ENCODE measurements around the gene SMYD3. TPM values are rescaled to one million over a fixed set of nuclear protein-coding genes. Genes with fewer than 3 reads are reported as not detected.

Gene SMYD3
- total RNA-seq, 1 experiment from 2014 or later = 35.1 TPM

- no peaks in the 10 kb centered on the region for H3K36me3 Mint-ChIP-seq (ENCODE audit: insufficient read depth, unreplicated experiment)
- DNase-seq = no peak
- H3K9me3 Mint-ChIP-seq (ENCODE audit: low read depth, unreplicated experiment) = no peaks in the 10 kb centered on the region
- no peak overlapping the region for H3K27ac Mint-ChIP-seq (ENCODE audit: unreplicated experiment)
- H3K4me3 Mint-ChIP-seq (ENCODE audit: low read depth, unreplicated experiment) = no peak overlapping the region
- CTCF ChIA-PET = no interaction called here
- no peak for TF ChIP-seq CTCF (IDR thresholded peaks at IDR 0.05; ENCODE audit: unreplicated experiment)
- no peaks in the 10 kb centered on the region for H3K27me3 Mint-ChIP-seq (ENCODE audit: unreplicated experiment)
- no TSS peak for BruUV-seq (replicated peaks)
- intact Hi-C loops (cut with micrococcal nuclease; ENCODE audit: unreplicated experiment) = no loop called here
- peaks cover 17% of the 10 kb centered on the region for H3K4me1 Mint-ChIP-seq (ENCODE audit: low read depth, unreplicated experiment)
These were observed 642.2 kb downstream of the SMYD3 start for GRCh38 chr1:245864872-245865271.

DNA sequence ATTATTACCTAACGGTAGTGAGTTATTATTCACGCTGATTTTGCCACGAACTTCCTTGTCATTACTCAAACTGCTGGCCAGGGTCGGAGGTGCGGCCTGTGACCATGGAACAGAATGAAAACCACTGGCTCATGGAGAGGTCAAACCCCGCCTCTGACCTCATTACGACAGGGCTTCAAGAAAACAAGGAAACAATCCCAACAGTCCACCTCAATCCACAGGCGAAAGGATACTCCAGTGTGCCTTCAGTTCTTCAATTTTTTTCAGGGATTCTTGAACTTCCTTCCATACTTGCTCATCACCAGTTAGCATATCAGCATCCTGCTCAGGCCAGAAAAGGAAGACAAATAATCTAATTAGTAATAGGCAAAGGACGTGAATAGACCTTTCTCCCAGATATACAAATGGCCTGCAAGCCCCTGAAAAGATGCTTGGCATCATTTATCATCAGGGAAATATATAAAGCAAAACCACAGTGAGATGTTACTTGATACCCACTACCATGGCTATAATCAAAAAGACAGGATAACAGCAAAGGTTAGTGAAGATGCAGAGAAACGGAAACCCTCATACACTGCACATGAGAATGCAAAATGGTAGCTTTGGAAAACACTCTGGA is 643.4 kb downstream of the SMYD3 start:
- no TSS peak for BruUV-seq (replicated peaks)
- no peak overlapping the region for H3K4me3 Mint-ChIP-seq (ENCODE audit: low read depth, unreplicated experiment)
- peaks cover 23% of the 10 kb centered on the region for H3K4me1 Mint-ChIP-seq (ENCODE audit: low read depth, unreplicated experiment)
- H3K27me3 Mint-ChIP-seq (ENCODE audit: unreplicated experiment) = no peaks in the 10 kb centered on the region
- no peaks in the 10 kb centered on the region for H3K9me3 Mint-ChIP-seq (ENCODE audit: low read depth, unreplicated experiment)
- no peaks in the 10 kb centered on the region for H3K36me3 Mint-ChIP-seq (ENCODE audit: insufficient read depth, unreplicated experiment)
- CTCF ChIA-PET = no interaction called here
- H3K27ac Mint-ChIP-seq (ENCODE audit: unreplicated experiment) = no peak overlapping the region
- peak; percentile 25 for DNase-seq
- no peak for TF ChIP-seq CTCF (IDR thresholded peaks at IDR 0.05; ENCODE audit: unreplicated experiment)
- intact Hi-C loops (cut with micrococcal nuclease; ENCODE audit: unreplicated experiment) = no loop called here

GRCh38 chr1:245862812-245863540 is 644.1 kb downstream of the SMYD3 start:
- H3K27ac Mint-ChIP-seq (ENCODE audit: unreplicated experiment) = no peak overlapping the region
- H3K36me3 Mint-ChIP-seq (ENCODE audit: insufficient read depth, unreplicated experiment) = no peaks in the 10 kb centered on the region
- intact Hi-C loops (cut with micrococcal nuclease; ENCODE audit: unreplicated experiment) = no loop called here
- no peaks in the 10 kb centered on the region for H3K27me3 Mint-ChIP-seq (ENCODE audit: unreplicated experiment)
- CTCF ChIA-PET = no interaction called here
- DNase-seq = no peak
- BruUV-seq (replicated peaks) = no TSS peak
- TF ChIP-seq CTCF (IDR thresholded peaks at IDR 0.05; ENCODE audit: unreplicated experiment) = no peak
- H3K9me3 Mint-ChIP-seq (ENCODE audit: low read depth, unreplicated experiment) = no peaks in the 10 kb centered on the region
- peaks cover 24% of the 10 kb centered on the region for H3K4me1 Mint-ChIP-seq (ENCODE audit: low read depth, unreplicated experiment)
- no peak overlapping the region for H3K4me3 Mint-ChIP-seq (ENCODE audit: low read depth, unreplicated experiment)

DNA sequence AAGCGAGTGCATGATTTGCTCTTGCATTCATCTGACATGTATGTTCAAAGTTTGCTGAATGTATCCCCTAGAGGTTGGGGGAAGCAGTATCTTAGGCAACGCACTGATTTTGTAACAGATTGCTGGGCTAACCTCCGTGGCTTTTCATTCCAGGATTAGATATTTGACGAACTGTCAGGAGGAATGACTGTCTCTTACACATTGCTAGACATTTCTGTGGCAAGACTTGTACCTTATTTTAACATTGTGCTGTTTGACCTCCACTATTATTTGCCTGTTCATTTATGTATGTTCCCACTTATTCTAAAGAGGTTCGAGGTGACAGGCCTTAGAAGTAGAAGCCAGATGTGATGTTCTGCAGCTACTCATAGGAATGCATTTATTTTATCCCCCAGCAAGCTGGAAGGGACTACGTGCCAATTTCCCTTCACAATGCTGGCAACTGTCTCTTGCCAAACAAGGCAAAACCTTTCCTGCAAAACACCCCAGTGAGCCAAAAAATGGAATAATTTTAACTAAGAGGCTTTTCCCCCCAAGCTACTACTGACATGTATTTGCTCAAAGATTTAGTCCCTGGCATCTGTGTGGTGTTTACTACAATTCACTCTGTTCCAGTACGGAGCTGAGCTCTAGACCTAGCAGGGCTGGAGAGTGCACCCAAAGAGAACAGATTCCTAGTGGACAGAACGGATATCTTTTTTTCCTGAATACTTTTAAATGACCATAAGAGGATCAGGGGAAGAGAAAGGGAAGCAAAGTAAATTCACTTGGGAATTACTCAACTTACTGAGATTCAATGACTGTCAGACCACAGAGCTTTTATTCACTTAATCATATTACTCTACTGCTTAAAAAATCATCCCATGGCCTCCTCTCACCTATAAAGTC is 646.2 kb downstream of the SMYD3 start:
- peaks cover 44% of the 10 kb centered on the region for H3K4me1 Mint-ChIP-seq (ENCODE audit: low read depth, unreplicated experiment)
- no TSS peak for BruUV-seq (replicated peaks)
- H3K9me3 Mint-ChIP-seq (ENCODE audit: low read depth, unreplicated experiment) = no peaks in the 10 kb centered on the region
- CTCF ChIA-PET = no interaction called here
- no peak overlapping the region for H3K4me3 Mint-ChIP-seq (ENCODE audit: low read depth, unreplicated experiment)
- H3K27ac Mint-ChIP-seq (ENCODE audit: unreplicated experiment) = no peak overlapping the region
- TF ChIP-seq CTCF (IDR thresholded peaks at IDR 0.05; ENCODE audit: unreplicated experiment) = no peak
- no peak for DNase-seq
- H3K36me3 Mint-ChIP-seq (ENCODE audit: insufficient read depth, unreplicated experiment) = no peaks in the 10 kb centered on the region
- no peaks in the 10 kb centered on the region for H3K27me3 Mint-ChIP-seq (ENCODE audit: unreplicated experiment)
- intact Hi-C loops (cut with micrococcal nuclease; ENCODE audit: unreplicated experiment) = no loop called here
